HEK293T (cell line): ENCODE results near the gene ITGAV.

Source experiments
- FOXA1 ChIP-seq: fragments of 450-650 bp; IDR thresholded peaks from 2 replicates; pipeline ENCODE4 v1.6.1; 2016; ENCODE audit warnings: mild to moderate bottlenecking
- HDGF ChIP-seq: fragments of 450-650 bp; IDR thresholded peaks from 2 replicates; pipeline ENCODE4 v1.6.1; 2017; ENCODE audit warnings: antibody characterized with exemption, borderline replicate concordance

- TF ChIP-seq HDGF (no peak), FOXA1 (no peak)
Measured at GRCh38 chr2:186617771-186618170, 27.9 kb downstream of the ITGAV start.
